Activated CD4-positive, alpha-beta T cell treated with anti-CD3 and anti-CD28 coated beads for 4 hours (primary cell): ENCODE measurements around the gene ADO.
"Not testable (repeated sequence)": the region's sequence is repeated elsewhere in the genome, so short reads cannot be mapped to it uniquely, and the experiment has no call there.

Experiments
- DNase-seq, 2 donors: peaks; one replicate each; pipeline ENCODE4 v3.0.0-alpha.2; 2020

The ADO gene

GRCh38 chr10:62804356-62805230 is at the start of gene ADO:
Gene ADO, plus strand, starts transcription at chr10:62804720. Its CDS starts 340 bp downstream, at chr10:62805060.
- DNase-seq = peak; percentile 74 to 78

- no peak for DNase-seq
Measured at GRCh38 chr10:62754963-62755362, 49.6 kb upstream of the ADO start.

DNA sequence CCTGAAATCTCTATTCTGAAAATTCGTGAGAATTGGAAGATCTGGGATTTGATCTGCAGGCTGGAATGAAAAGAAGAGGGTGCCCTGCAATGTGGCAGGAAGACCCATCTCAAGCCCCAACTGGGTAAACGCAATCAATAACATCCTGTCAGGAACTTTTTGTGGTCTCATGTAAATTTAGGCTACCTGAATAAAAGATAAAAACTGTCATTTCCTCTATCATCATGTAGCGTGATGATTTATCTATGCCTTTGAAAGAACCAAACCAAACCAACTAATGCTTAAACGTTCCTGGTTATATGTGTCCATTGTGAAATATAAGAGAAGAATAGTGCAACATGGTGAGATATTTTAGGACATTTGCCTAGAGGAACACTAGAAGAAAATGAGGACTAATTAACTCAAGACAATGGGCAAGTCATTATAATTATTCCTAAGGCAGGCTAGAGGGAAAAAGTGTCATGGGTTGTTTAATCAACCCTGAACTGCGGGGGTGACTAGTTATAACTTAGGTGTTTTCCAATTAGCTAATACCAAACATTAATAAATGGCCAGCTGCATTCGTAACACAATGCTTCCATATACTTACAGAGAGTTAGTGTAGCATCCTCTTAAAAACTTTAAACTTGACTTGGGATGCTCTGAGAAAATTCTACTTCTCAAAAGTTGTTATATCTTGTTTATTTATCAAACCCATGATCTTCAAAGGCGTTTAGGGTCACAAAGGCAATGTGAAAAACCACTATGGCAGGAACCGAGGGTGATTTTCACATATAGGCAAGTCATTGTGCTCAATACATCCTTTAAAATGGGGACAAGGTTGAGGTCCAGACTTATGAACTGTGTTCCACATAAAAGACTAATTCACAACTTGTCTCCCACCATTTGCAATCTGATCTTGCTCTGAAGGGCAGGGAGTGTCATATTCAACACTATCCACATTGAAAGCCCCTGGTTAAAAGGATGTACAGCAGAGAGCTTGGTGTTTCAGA is 48.6 kb upstream of the ADO start:
- no peak for DNase-seq

DNA sequence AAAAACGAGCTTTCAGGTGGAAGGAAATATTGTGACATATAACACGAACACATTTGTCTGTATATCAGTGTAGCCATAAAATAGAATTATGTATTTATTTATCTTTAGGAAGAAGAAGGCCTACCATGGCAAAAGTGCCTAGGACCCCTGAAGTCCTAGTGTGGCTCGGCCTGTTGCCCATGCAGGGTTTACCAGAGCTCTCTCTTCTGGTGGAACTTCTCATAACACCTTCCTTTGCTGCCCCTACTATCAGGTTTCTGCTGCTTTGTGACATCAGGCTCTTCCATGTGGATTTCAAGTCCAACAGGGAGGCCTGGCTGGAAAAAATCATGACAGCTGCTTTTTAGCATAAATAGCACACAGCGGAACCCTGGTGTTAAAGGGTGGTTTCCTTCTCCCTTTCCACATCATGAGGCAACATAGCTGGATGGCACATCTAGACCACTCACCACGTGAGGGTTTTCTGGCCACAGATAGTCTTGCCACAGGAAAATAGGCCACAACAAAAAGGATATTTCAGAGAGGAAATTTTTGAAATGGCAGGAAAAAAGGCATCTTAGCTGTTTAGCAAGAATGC is 44.8 kb upstream of the ADO start:
- no peak for DNase-seq

GRCh38 chr10:62760401-62760800 is 44.1 kb upstream of the ADO start:
- no peak for DNase-seq

- peak; percentile 27 to 38 for DNase-seq
Measured at GRCh38 chr10:62761115-62761514, 43.4 kb upstream of the ADO start.

DNA sequence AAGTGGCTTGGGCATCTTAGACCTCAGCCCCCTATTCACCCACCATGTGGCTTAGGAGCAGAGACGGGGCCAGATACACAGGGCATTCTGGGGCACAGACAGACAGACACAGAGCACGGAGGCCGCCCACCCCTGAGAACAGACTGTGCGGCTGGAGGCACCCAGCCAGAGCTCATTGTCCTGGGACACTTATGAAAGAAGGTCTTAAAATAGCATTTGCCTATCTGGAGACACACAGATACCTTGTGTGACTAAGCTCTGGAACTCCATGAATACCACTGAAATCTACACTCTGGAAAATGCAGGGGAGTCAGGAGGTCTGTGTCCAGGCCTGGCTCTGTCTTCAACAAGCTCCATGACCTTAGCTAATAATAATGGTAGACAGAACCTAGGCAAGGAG is 41.4 kb upstream of the ADO start:
- no peak for DNase-seq

GRCh38 chr10:62764011-62764410 is 40.5 kb upstream of the ADO start:
- no peak for DNase-seq

- DNase-seq = no peak
Measured at GRCh38 chr10:62765726-62766125, 38.8 kb upstream of the ADO start.

DNA sequence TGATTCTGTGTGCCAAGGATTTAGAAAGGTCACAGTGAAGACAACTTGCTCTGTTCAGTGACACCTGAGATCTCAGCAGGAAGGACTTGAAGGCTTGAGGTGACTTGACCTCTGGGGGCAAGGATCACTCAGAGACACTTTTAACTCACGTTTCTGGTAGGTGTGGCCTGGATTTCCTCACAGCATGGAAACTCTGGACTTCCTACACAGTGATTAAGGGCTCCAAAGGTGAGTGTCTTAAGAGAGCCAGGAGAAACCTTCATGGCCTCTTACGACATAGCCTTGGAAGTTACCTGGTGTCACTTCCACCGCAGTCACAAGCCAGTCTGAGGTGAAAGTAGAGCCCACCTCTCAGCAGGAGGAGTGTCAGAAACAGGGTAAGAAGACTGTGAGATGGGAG is 38.1 kb upstream of the ADO start:
- DNase-seq = no peak

DNA sequence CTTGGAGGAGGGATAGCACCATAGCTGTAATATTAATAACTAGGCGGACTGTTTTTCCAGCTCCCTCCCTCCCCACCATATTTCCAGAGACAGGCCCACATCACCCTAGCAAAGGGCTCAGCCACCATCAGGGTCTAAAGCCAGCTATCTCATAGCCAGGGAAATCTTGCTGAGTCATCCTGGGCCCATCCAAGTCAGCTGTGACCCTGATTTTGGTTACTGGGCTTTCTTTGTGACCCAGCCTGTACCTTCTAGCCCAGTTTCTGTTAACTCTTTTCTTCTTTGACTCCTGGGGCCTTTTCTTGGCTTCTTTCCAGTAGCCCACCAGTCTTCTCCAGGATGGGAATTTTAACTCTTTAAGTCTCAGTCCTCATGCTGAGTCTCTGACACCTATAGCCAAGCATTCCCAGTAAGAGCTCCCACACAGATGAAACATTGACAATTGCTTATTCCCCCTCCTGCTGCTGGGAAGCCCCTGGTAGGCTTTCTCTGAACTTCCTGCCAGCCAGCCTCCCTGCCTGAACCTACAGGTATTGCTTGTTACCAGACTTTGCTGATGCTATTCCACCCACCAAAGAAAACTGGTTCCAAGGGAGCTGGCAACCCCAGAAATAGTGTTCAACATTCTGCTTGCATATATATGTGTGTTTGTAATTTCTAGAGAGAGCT is 34.8 kb upstream of the ADO start:
- no peak for DNase-seq

- no peak for DNase-seq
Measured at GRCh38 chr10:62772186-62772974, 32.1 kb upstream of the ADO start.

DNA sequence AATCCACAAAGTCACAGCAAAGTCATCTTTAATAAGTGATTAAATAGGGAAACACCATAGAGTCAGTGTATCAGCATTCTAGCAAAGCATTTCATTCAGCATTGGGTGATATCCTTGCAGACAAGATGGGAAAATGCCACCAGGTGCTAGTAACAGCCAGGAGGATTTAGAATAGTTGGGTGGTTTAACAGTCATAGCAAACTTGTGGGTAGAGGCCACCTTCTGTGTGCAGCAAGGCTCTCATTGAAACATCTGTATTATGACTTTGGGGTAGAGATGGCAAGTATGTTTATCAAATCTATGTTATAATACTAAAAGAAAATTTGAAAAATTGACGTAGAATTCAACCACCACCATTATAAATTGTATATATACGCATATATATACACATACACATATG is 26.4 kb upstream of the ADO start:
- DNase-seq = no peak

DNA sequence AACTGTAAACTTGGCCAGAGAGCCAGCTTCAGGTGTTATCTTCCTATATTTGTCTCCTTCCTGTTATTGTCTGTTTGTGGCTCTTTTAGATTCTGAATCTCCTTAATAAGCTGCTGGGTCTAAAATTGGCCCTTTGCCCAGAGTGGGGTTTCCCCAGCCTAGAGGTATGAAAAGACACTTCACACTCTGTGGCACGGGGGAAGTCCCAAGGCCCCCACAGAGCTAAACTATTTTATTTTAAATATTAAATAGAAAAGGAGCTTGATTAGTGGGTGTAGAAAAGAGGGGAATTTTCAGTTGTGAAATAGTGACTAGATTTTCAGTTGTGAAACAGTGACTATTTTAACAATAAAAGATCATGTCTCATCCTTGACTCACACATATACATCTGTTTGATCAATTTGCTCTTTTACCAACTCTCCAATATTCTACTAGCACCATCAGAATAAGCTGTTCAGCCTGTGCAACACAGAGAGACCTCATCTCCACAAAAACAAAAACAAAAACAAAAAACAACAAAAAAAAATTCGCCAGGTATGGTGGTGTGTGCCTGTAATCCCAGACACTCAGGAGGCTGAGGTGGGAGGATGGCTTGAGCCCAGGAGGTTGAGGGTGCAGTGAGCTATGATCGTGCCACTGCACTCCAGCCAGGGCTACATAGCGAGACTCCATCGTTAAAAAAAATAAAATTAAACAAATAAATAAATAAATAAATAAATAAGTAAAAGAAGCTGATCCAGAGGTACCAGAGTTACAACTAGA is 24.9 kb upstream of the ADO start:
- peak; percentile 90 for DNase-seq

DNA sequence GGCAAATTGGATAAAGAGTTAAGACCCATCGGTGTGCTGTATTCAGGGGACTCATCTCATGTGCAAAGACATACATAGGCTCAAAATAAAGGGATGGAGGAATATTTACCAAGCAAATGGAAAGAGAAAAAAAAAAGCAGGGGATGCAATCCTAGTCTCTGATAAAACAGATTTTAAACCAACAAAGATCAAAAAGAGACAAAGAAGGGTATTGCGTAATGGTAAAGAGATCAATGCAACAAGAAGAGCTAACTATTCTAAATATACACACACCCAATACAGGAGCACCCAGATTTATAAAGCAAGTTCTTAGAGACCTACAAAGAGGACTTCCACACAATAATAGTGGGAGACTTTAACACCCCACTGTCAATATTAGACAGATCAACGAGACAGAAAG is 20.0 kb upstream of the ADO start:
- not testable (repeated sequence) for DNase-seq

- DNase-seq = not testable (repeated sequence)
Measured at GRCh38 chr10:62788285-62788684, 16.2 kb upstream of the ADO start.

DNA sequence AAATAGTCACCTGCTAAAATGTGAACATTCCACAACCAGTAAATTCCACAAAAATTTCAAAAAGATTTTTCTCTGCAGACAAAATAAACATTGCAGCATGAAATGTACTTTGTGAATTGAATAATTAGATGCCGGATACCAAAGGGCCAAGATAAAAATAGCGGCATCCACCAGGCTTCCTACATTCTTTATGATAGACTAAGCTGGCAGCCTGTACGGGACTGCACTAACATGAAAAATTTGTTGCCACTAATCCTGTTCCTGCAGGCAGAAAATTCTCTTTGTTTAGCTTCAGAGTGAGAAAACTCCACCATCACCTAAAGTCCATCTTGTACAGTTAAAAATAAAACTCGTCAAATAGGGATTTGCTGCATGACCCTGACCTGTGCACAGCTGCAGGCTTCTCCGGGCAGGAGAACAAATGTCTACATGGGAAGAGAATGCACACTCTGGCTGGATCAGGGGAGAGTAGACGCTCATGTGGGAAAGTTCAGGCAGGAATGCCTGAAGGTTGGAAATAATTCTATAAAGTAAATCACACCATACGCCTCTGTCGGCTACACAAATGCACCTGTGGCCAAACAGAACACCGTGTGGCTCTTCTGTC is 15.6 kb upstream of the ADO start:
- no peak for DNase-seq

GRCh38 chr10:62790019-62790555 is 14.4 kb upstream of the ADO start:
- DNase-seq = no peak

- DNase-seq = no peak
Measured at GRCh38 chr10:62790571-62790970, 13.9 kb upstream of the ADO start.

DNA sequence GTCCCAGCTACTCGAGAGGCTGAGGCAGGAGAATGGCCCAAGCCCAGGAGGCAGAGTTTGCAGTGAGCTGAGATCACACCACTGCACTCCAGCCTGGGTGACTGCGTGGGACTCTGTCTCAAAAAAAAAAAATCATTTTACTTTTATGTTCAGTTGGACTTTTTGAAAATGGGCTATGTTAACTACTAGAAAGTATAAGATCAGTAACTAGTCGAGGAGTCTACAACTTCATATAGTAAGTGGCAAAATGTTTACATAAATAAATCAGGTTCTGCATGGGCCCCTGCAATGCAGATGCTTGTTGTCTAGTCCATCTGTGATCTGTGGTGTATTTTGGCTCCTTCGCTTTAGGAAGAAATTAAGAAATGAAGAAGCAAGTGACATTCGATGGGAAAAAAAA is 12.3 kb upstream of the ADO start:
- DNase-seq = no peak
